HG03095 (cell line): Measurements from ENCODE around the gene ZNF213.

Experiments
- ATAC-seq: cut with Tn5 transposase; IDR thresholded peaks from one replicate; pipeline ENCODE4 v1.9.1; 2021; ENCODE audit warnings: moderate library complexity; ENCODE audit not compliant: unreplicated experiment

The ZNF213 gene

DNA sequence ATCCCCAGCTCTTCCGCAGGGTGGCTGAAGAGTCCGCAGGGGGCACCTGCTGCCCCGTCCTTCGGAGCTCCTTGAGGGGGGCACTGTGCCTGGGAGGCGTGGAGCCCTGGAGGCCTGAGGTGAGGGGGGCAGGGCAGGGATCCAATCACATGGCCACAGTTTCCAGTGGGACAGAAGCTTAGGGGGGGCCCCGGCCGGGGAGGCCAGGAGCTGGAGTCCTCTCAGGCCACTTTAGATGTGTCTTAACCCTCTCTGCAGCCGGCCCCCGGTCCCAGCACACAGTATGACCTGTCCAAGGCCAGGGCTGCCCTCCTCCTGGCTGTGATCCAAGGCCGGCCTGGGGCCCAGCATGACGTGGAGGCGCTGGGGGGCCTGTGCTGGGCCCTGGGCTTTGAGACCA, 10.8 kb downstream of the ZNF213 start:
- ATAC-seq: no peak

DNA sequence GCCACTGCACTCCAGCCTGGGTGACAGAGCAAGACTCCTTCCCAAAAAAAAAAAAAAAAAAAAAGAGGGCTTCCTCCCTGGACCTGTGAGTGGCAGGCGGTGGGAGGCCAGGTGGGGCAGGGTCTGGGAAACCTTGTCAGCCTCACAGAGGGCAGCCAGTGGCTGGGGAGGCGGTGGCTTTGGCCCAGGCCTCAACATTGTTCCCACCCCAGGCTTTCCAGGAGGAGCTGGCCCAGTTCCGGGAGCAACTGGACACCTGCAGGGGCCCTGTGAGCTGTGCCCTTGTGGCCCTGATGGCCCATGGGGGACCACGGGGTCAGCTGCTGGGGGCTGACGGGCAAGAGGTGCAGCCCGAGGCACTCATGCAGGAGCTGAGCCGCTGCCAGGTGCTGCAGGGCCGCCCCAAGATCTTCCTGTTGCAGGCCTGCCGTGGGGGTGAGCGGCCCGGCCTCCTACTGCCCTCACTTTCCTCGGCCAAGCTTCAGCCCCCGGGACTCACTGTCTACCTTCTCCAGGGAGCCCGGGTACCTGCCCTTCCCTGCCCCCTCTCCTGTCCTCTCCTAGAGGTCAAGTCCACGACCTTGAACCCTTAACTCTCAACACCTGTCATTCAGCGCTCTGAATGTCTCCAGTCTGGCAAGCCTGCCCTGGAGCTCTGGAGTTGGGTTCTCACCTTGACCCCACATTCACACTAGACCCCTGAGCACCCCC, 12.4 kb downstream of the ZNF213 start:
- no peak for ATAC-seq

DNA sequence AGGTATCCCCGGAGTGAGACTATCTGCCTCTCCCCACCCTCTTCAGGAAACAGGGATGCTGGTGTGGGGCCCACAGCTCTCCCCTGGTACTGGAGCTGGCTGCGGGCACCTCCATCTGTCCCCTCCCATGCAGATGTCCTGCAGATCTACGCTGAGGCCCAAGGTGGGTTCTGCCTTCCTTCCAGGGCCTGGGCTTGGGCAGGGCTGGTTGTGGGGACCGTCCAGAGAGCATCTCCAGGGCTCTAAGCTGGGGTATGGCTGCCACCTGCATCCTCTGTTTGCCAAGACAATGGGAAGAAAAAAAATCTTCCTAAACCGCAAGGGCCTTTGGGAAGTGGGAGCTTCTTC, 12.9 kb downstream of the ZNF213 start:
- no peak for ATAC-seq

DNA sequence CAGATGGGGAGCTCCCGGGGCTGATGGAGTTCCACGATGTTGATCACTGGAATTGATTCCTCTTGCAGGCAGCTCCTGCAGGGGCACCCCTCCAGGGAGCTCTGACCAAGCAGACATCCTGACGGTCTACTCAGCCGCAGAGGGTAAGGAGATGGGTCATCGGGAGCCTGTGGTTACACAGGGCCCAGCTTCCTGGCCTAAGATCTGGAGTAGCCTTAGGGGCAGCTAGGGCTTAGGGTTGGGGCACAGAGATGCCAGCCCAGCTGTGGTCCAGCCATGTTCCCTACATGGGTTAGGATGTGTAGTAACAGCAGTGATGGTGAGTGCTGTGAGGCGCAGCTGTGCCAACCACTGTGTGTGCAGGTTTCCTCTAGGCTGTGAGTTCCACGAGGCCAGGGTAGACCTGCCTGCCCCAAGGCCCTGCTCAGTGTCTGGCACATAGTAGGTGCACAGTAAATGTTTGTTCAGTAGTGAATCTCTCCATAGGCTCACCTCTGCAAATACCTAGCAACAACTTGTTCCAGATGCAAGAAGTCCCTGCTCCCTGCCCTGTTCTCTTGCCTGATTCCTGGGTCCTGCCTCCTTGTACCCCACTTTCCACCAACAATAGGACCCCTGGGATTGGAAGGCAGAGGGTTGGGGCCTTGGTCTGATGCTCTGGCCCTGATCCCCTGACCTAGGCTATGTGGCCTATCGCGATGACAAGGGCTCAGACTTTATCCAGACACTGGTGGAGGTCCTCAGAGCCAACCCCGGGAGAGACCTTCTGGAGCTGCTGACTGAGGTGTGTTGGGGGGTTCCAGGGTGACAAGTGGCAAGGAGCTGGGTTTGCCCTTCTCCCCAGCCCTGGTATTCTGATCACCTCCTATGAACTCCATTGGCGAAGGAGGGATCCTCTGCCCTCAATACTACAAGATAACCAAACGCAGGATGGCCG, 13.7 kb downstream of the ZNF213 start:
- ATAC-seq: no peak

DNA sequence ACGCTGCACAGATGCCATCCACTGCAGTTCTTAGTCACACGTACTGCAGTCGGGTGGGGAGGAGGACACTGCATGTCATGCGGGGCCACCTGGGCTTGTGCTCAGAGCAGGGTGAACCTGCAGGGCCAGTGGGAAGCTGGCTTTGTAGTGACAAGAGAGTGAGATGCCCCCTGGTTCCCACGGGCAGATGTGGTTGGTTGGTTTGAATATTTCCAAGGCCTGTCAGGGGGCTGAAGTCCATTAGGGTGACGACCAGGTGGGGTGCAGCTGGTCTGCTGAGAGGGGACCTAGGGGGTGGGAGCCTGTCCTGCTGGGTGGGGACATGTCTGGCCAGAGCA, 14.3 kb downstream of the ZNF213 start:
- no peak for ATAC-seq

DNA sequence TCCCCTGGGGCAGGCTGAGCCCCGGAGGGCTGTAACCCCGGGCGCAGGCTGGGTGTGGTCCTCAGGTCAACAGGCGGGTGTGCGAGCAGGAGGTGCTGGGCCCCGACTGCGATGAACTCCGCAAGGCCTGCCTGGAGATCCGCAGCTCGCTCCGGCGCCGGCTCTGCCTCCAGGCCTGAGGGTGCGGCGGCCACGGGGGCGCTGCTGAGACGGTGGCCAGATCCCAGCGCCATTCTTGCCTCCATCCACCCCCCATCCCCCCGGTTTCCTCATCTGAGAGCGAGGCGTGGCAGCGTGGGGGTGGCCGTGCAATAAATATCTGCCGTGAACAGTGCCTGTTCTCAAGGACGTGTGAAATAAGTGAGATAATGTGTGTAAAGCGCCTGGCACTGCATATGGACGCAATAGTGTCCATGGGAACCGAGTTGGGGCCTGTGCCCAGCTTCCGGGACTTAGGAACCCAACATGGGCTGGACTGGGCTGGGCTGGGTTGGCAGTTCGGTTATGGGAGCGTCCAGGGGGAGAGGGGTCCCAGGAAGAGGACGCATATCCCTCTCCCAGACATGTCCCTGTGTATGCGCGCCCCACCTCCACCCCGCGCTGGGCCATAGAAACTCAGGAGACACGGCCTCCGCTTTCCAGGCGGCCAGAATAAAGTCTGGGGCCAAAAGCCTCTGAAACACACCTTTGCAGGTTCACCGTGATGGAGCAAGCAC, 15.0 kb downstream of the ZNF213 start:
- ATAC-seq: no peak

DNA sequence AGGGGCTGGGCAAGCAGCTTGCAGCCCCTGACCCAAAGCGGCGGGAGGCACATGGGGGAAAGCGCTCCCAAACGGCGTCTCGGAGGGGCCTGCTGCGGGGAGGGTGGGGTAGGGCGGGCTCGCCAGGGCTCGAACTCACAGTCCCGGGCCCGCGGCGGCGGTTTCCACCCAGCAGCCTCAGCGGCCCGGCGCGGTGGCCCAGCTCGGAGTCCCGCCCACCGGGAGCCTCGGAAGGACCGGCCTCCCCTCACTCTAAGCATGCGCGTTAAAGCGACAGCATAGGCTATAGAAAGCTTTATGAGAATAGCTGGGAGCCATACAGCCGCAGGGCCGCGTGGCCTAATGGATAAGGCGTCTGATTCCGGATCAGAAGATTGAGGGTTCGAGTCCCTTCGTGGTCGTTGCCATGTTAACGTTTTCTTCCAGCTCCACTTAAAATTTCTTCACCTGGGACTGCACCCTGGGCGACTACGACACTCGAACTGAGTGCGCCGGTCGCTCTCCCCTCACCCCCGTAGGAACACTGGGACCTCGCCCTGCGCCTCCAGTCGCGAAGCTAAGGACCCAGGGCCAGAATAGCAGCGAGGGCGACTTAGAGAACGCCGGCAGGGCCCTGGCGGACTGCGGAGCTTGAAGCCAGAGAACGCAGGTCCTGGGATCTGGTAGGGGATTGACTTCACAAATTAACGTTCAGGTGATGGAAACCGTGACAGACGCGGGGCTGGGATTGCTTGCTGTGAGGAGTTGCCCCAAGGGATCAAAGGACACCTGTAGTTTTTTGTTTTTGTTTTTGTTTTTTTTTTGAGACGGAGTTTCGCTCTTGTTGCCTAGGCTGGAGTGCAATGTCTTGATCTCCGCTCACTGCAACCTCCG, 15.8 kb downstream of the ZNF213 start:
- peak; percentile 43 for ATAC-seq

DNA sequence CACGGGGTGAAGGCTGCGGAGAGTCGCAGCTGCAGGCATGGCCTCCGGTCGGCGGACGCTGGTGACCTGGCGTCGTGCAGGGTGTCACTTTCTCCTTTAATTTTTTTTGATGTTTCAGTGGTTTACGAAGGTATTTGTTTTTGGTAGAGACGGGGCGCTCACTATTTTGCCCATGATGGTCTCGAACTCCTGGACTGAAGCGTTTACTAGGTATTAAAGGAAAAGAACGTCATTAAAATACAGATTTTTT, 17.1 kb downstream of the ZNF213 start:
- ATAC-seq: no peak

DNA sequence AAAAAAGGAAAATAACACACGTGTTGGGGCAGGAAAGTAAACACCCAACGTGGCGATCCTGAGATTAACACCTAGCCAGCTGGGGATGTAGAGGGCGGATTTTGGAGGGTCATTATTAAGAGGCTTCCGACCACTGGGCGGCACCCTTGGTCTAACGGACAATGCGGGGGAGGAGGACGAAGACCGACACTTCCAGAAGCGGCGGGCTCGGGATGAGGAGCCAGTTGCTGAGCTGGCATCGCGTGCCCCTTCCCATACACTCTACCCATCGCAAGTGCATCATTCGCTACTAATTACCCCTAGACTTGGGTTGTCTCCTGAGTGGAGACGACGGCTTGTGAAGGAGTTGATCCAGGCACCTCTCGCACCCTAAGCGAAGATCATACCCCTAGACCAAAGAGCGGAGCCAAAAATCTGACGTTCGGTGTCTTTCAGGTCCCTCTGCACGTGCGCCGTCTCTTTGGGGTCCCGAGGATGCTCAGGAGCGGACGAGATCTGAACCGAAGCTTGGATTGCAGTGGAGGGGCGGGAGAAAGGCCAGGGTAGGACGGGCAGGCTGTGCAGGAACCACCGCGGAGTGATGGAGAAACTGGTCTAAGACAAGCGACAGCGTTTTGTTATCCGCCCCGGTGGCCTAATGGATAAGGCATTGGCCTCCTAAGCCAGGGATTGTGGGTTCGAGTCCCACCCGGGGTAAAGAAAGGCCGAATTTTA, 17.6 kb downstream of the ZNF213 start:
- no peak for ATAC-seq

DNA sequence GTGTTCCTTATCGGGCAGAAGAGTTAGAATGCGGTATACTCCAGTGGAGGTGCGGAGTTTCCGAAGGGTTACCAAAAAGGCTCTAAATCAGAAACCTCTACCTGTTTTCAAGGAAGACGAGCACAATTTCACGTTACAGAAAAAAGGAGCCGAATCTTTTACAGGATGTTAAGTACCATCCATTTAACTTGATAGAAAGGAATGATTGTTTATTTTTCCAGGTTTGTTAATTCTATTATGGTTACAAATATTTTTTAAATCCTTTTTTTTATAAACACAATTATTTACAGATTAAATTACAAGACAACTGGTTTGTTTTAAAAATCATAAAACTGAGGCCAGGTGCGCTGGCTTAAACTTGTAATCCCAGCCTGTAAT, 18.2 kb downstream of the ZNF213 start:
- no peak for ATAC-seq

DNA sequence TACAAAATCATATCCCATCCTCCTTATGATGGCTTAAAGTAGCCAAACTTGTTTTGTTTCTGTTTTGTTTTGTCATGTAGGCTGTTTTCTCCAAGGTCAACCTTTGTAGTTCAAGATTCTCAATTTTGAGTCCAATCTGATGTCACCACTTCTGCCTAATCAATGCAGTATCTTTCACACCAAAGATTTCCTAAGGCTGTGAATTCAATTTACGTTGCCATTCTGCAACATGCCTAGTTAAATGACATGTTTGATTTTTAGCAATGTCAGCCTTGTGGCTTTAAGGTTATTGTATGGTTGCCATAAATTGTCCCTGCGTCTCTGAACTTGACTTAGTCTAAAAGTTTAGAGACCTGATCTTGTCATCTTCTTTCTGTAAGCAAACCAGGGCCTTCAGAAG, 20.4 kb downstream of the ZNF213 start:
- no peak for ATAC-seq

DNA sequence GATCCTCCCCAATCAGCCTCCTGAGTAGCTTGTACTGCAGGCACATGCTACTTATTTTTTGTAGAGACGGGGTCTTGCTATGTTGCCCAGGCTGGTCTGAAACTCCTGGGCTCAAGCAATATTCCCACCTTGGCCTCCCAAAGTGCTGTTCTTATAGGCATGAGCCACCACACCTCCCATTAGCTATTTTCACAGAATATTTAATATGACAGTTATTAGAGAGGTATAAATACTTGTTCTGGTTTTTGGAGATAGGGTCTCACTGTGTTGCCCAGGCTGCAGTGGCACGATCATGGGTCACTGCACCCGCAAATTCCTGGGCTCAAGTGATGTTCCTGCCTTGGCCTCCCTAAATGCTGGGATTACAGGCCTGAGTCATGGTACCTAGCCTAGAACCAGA, 21.1 kb downstream of the ZNF213 start:
- ATAC-seq: no peak

DNA sequence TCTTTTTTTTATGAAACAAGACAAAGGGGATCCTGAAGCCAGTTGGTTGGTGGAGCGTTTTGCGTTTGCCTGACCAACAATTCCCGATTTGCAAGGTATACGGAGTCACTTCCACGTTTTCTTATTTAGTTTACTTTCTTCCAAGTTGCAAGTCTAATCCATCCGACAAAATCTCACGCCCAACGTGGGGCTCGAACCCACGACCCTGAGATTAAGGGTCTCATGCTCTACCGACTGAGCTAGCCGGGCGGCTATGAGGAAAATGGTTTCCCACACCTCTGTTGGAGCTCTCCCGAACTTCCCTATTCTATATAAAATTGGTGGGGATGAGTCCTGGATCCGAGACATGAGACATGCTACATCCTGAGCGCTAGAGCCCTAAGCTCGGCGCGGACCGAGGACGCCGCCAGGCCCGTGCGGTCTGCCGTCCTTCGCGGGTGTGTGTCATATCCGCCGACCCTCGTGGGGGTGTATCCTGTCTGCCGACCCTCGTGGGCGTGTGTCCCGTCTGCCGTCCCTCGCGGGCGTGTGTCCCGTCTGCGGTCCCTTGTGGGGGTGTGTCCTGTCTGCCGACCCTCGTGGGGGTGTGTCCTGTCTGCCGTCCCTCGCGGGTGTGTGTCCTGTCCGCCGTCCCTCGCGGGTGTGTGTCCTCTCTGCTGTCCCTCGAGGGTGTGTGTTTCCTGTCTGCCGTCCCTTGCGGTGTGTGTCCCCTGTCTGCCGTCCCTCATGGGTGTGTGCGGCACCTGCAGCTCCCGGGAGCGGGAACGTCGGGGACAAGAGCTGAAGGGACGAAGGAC, 22.6 kb downstream of the ZNF213 start:
- ATAC-seq: no peak

DNA sequence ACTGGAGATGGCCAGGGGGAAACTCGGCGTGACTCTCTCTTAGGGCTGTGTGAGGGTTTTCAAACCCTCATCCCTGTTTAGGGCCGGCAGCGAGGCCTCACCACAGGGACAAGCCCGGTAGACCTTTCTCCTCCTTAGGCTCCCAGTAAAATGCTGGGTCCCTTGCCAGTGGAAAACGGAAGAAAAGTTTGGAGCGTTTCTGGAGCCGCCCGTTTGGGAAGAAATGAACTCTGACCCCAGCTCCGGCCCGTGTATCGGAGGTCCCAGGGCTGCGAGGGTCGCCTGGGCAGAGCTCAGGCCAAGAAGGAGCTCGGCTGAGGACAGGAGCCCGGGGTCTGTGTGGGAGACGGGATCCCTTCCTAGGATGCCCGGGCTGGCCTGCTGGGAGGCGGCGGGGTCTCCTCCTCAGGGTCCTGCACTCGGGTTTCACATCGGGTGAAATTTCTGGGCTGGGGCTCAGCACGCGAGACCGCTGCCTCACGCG, 23.2 kb downstream of the ZNF213 start:
- ATAC-seq: no peak

DNA sequence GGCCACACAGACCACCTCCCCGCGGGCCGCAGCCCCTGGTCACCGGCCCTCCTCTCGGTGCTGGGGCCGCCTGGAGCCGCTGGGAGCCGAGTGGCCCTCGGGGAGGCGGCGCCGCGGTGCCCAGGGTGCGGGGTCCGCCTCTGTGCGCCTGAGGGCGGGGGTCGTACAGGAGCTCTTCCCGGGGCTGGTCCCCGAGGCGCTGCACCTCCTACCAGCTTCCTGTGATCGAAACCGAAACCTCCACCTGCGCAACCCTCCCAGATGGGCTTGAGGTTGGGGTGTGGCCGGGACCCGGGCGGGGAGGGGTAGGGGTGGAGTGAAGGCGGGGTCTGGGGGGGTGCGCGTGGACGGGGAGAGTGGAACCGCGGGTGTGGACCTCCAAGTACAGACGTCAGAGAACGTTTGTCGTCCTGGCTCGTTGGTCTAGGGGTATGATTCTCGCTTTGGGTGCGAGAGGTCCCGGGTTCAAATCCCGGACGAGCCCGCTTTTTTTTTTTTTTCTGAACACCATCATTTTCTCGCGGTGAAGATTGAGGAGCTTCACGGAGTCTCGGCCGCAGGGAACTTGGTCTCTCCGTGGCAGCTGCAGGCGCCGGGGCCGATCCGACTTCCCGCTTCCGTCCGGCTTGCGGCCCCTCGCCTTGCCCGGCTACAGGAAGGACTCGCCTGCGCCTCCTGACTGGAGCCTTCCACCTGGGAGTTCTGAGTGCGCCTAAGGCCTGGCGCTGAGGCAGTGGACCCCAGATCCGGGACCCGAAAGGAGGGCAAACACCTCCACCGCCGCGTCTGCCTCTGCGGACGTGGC, 23.9 kb downstream of the ZNF213 start:
- ATAC-seq: peak; percentile 46

DNA sequence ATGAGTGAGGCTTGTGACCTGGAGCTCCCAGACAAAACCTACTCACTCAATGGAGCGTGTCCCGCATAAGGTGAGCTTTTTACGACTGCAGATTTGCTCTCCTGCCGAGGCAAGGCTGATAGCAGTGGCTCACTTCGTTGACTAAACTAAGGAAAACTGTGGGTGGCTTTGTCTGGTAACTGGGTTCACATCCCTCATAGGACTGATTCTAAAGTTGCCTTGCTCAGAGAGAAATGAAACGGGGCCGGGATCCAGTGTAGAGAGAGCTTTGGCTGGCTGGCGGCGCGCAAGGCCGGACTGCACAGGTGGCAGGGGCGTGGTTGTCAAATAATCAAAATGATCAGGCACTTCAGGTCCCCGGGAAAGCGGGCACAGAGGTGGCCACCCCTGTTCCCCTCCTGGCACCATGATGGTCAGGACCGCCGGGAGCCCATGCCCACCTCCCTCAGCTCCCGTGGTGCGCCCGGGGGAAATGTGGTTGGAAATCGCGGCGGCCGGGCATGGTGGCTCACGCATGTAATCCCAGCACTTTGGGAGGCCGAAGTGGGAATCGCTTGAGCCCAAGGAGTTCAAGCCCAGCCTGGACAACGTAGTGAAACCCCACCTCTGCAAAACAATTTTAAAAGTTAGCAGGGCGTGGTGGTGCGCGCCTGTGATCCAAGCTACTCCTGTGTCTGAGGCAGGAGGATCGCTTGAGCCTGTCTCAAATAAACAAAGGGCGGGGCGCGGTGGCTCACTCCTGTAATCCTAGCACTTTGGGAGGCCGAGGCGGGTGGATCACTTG, 26.6 kb downstream of the ZNF213 start:
- ATAC-seq: no peak

DNA sequence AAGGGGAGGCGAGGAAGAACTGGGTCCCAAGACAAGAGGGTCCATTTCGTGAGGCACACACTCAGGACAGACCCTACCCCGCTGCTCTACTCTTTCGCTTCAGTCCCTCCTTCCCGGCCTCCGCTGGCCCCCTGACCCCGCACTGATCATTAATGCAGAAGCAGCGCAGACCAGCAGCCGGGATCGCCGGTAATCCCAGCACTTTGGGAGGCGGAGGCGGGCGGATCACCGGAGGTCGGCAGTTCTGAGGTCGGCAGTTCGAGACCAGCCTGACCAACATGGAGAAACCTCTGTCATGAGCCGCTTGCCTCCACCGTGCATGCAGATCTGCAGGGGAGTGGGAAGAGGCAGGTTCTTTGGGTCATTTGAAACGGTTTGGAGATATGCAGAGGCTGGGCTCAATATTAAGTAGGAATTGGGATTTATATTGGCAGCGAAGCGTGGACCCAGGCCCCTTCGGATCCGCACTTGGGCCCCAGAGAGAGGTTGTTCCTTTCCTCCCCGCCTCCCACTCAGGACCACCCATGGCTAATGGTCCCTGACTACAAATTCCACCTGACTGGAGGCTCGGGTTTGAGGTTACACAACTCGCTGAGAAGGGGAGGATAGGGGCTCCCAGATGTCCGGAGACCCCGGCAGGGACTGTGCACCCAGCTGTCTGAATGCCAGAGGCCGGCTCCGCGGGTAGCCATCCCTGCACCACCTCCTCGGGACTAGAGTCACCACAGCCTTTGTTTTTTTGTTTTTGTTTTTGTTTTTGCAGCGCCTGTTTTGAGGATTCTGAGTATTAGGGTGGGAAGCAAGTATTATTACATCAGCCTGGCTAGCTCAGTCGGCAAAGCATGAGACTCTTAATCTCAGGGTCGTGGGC, 29.5 kb downstream of the ZNF213 start:
- ATAC-seq: no peak
